ENCODE data around the gene SYK.

SYK gene

GRCh38 chr9:90861826-90862740, 60.5 kb downstream of the SYK start:
- no peak overlapping the region for H3K9ac ChIP-seq (ENCODE audit: low read length)
- H3K4me1 ChIP-seq (ENCODE audit: control insufficient read depth, insufficient read depth, low read length): no peaks in the 10 kb centered on the region
- no peaks in the 10 kb centered on the region for H3K36me3 ChIP-seq (ENCODE audit: control insufficient read depth, insufficient read depth, low read length)
- no peak overlapping the region for H3K4me3 ChIP-seq (ENCODE audit: low read length)
- no peaks in the 10 kb centered on the region for H3K27me3 ChIP-seq (ENCODE audit: control insufficient read depth, insufficient read depth, low read length)
- H3K27ac ChIP-seq (ENCODE audit: low read depth, low read length): no peak overlapping the region

DNA sequence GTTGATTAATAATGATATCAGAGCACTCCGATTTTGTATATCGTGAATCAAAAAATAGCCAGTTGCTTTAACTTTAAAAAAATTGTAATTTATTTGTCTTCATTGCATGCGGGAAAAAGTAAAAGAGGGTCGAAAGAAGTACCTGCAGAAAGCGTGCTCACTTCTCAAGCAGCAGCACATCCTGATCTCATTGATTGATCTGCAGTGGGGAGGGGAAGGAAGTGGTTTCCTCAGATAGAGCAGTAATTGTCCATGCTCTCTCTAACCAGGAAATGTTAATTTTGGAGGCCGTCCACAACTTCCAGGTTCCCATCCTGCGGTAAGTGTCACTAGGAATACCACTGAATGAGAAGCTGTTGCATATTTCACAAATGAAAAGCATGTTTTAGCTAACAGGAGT, 63.2 kb downstream of the SYK start:
- H3K4me3 ChIP-seq (ENCODE audit: low read length): no peak overlapping the region
- H3K9ac ChIP-seq (ENCODE audit: low read length): no peak overlapping the region
- no peak overlapping the region for H3K27ac ChIP-seq (ENCODE audit: low read depth, low read length)
- H3K27me3 ChIP-seq (ENCODE audit: control insufficient read depth, insufficient read depth, low read length): no peaks in the 10 kb centered on the region
- H3K4me1 ChIP-seq (ENCODE audit: control insufficient read depth, insufficient read depth, low read length): no peaks in the 10 kb centered on the region
- H3K36me3 ChIP-seq (ENCODE audit: control insufficient read depth, insufficient read depth, low read length): no peaks in the 10 kb centered on the region

DNA sequence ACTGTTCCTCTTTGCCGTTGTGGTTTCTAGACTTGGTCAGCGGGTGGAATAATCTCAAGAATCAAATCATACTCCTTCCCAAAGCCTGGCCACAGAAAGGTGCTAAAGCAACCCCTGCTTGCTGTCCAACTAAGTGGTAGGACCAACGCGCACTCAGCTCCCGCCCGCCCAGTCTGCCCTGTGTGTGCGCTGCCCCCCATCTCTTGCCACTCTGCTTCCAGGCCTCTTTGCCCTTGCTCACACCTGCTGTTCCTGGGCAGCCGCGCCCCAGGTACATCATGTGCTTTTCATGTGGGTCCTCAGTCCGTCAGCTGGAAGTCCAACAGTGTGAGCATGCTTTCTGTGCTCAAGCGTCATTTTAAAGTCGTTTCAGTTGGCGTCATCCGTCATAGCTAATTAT, 65.5 kb downstream of the SYK start:
- Histone ChIP-seq H3K4me3 (ENCODE audit: low read length) (no peak overlapping the region), H3K27ac (ENCODE audit: low read depth, low read length) (no peak overlapping the region), H3K36me3 (ENCODE audit: control insufficient read depth, insufficient read depth, low read length) (no peaks in the 10 kb centered on the region), H3K9ac (ENCODE audit: low read length) (no peak overlapping the region), H3K27me3 (ENCODE audit: control insufficient read depth, insufficient read depth, low read length) (no peaks in the 10 kb centered on the region), H3K4me1 (ENCODE audit: control insufficient read depth, insufficient read depth, low read length) (no peaks in the 10 kb centered on the region)

- Histone ChIP-seq H3K27ac (ENCODE audit: low read depth, low read length) (no peak overlapping the region), H3K9ac (ENCODE audit: low read length) (no peak overlapping the region), H3K4me3 (ENCODE audit: low read length) (no peak overlapping the region), H3K4me1 (ENCODE audit: control insufficient read depth, insufficient read depth, low read length) (no peaks in the 10 kb centered on the region), H3K27me3 (ENCODE audit: control insufficient read depth, insufficient read depth, low read length) (no peaks in the 10 kb centered on the region), H3K36me3 (ENCODE audit: control insufficient read depth, insufficient read depth, low read length) (no peaks in the 10 kb centered on the region)
These were observed 66.9 kb downstream of the SYK start for GRCh38 chr9:90868555-90868954.

DNA sequence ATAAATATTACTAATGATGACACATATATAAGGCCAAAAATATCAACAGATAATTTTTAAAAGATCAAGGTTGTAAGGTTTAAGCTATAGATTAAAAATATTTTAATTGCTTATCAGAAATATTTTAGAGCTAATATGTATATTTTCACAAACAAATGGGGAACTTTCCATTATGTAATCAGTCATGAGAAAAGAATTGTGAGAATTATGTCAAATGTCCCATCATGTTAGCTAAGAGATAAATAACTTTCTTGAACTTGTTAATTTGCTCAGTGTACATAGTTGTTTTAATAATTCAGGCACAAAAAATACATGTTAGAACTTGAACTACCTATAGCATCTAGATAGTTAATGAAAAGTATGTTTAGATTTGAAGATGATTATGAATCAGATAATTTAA, 67.7 kb downstream of the SYK start:
- Histone ChIP-seq H3K4me1 (ENCODE audit: control insufficient read depth, insufficient read depth, low read length) (no peaks in the 10 kb centered on the region), H3K36me3 (ENCODE audit: control insufficient read depth, insufficient read depth, low read length) (no peaks in the 10 kb centered on the region), H3K27me3 (ENCODE audit: control insufficient read depth, insufficient read depth, low read length) (no peaks in the 10 kb centered on the region), H3K4me3 (ENCODE audit: low read length) (no peak overlapping the region), H3K27ac (ENCODE audit: low read depth, low read length) (no peak overlapping the region), H3K9ac (ENCODE audit: low read length) (no peak overlapping the region)

DNA sequence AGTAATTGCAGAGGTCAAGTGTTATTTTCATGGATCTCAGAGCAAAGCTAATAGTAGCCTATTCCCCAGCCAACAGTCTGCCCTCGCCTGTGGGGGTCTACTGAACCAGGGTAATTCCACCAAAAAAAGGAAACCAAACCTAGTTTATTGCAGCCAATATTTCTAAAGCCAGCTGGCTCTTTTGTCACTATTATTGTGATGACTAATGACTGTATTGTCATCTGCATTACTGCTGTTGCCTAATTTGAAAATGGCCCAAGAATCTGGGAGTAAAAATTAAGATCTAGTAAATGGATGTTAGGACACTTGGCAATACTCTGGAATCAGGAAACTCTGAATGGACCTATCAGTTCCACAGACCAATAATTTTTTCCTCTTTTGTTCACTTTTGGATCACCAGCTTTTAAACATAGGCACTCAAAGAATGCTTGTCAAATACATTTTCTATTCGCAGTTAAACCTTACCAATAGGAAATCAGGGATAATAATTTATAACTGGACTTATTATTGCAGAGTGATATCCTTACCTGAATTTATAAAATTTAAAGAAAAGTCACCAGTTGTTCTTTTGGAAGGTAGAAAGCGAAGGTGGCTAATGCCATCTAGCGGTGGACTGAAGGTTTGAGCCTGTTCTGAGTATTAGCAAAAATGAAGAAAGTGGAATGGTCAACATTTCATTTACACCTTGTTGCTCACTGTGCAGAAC, 69.2 kb downstream of the SYK start:
- Histone ChIP-seq H3K27ac (ENCODE audit: low read depth, low read length) (no peak overlapping the region), H3K9ac (ENCODE audit: low read length) (no peak overlapping the region), H3K4me3 (ENCODE audit: low read length) (no peak overlapping the region), H3K27me3 (ENCODE audit: control insufficient read depth, insufficient read depth, low read length) (no peaks in the 10 kb centered on the region), H3K36me3 (ENCODE audit: control insufficient read depth, insufficient read depth, low read length) (no peaks in the 10 kb centered on the region), H3K4me1 (ENCODE audit: control insufficient read depth, insufficient read depth, low read length) (no peaks in the 10 kb centered on the region)

GRCh38 chr9:90871327-90871935, 69.8 kb downstream of the SYK start:
- Histone ChIP-seq H3K9ac (ENCODE audit: low read length) (no peak overlapping the region), H3K27me3 (ENCODE audit: control insufficient read depth, insufficient read depth, low read length) (no peaks in the 10 kb centered on the region), H3K4me3 (ENCODE audit: low read length) (no peak overlapping the region), H3K36me3 (ENCODE audit: control insufficient read depth, insufficient read depth, low read length) (no peaks in the 10 kb centered on the region), H3K4me1 (ENCODE audit: control insufficient read depth, insufficient read depth, low read length) (no peaks in the 10 kb centered on the region), H3K27ac (ENCODE audit: low read depth, low read length) (no peak overlapping the region)

DNA sequence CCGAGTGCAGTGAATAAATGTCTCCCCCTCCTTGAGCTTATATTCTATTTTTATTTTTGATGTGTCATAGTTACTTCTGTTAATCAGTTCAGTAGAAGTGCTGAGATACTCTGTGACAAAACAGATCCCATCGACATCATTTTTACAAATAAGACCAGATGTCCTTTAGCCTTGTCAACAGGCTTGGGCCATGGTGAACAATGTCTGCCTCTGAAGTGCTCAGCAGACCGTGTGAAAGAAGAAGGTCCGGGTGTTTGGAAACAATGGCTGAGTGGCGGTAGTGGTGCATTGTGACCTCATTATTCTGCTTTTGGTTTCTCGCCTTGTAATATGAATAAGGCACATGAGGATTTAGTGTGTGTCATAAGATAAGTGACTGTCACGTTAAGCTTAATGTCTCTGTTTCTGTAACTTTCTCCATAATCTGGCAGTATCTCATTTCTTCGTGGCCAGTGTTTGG, 71.2 kb downstream of the SYK start:
- Histone ChIP-seq H3K4me1 (ENCODE audit: control insufficient read depth, insufficient read depth, low read length) (no peaks in the 10 kb centered on the region), H3K9ac (ENCODE audit: low read length) (no peak overlapping the region), H3K4me3 (ENCODE audit: low read length) (no peak overlapping the region), H3K27ac (ENCODE audit: low read depth, low read length) (no peak overlapping the region), H3K36me3 (ENCODE audit: control insufficient read depth, insufficient read depth, low read length) (no peaks in the 10 kb centered on the region), H3K27me3 (ENCODE audit: control insufficient read depth, insufficient read depth, low read length) (no peaks in the 10 kb centered on the region)

DNA sequence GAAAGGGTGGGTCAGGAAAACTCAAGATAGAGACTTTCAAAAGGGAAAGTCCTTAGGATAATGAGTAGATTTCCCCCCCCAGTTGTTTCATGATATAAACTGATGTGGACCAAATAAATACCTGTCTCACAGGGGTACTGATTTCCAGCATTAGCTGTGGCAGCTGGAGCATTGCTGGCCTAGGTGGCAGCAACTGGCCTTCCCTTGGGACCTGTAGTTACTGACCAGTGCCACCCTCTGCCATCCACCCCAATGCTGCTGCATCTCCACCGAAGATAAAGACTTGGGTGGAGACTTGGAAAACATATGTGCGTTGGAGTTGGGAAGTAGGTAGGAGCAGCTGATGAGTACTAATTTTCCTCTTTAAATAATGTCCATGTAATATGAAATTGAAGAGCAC, 71.8 kb downstream of the SYK start:
- Histone ChIP-seq H3K4me1 (ENCODE audit: control insufficient read depth, insufficient read depth, low read length) (no peaks in the 10 kb centered on the region), H3K4me3 (ENCODE audit: low read length) (no peak overlapping the region), H3K27ac (ENCODE audit: low read depth, low read length) (no peak overlapping the region), H3K9ac (ENCODE audit: low read length) (no peak overlapping the region), H3K36me3 (ENCODE audit: control insufficient read depth, insufficient read depth, low read length) (no peaks in the 10 kb centered on the region), H3K27me3 (ENCODE audit: control insufficient read depth, insufficient read depth, low read length) (no peaks in the 10 kb centered on the region)

DNA sequence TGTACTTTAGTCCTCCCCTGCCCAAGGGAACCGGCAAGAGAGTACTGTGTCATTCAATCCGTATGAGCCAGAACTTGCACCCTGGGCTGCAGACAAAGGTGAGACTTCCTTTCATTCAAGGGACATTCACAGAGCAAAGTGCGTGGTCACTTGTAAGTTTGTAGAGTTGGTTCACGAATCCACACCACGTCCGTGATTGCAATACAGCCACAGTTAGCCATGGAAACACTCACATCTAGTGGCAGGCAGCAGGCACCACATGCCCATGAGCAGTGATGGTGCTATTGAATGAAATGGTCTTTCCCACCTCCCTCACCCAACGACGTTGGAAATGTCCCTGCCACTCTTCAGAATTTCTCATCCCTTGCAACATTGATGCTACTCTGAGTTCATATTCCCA, 72.6 kb downstream of the SYK start:
- Histone ChIP-seq H3K27ac (ENCODE audit: low read depth, low read length) (no peak overlapping the region), H3K4me3 (ENCODE audit: low read length) (no peak overlapping the region), H3K36me3 (ENCODE audit: control insufficient read depth, insufficient read depth, low read length) (no peaks in the 10 kb centered on the region), H3K9ac (ENCODE audit: low read length) (no peak overlapping the region), H3K4me1 (ENCODE audit: control insufficient read depth, insufficient read depth, low read length) (no peaks in the 10 kb centered on the region), H3K27me3 (ENCODE audit: control insufficient read depth, insufficient read depth, low read length) (no peaks in the 10 kb centered on the region)

- H3K27me3 ChIP-seq (ENCODE audit: control insufficient read depth, insufficient read depth, low read length): no peaks in the 10 kb centered on the region
- H3K4me3 ChIP-seq (ENCODE audit: low read length): no peak overlapping the region
- H3K9ac ChIP-seq (ENCODE audit: low read length): no peak overlapping the region
- H3K4me1 ChIP-seq (ENCODE audit: control insufficient read depth, insufficient read depth, low read length): no peaks in the 10 kb centered on the region
- no peak overlapping the region for H3K27ac ChIP-seq (ENCODE audit: low read depth, low read length)
- peaks cover 14% of the 10 kb centered on the region for H3K36me3 ChIP-seq (ENCODE audit: control insufficient read depth, insufficient read depth, low read length)
These were observed 76.9 kb downstream of the SYK start for GRCh38 chr9:90878562-90878961.

- no peak overlapping the region for H3K27ac ChIP-seq (ENCODE audit: low read depth, low read length)
- H3K4me3 ChIP-seq (ENCODE audit: low read length): no peak overlapping the region
- no peaks in the 10 kb centered on the region for H3K4me1 ChIP-seq (ENCODE audit: control insufficient read depth, insufficient read depth, low read length)
- no peak overlapping the region for H3K9ac ChIP-seq (ENCODE audit: low read length)
- peaks cover 14% of the 10 kb centered on the region for H3K36me3 ChIP-seq (ENCODE audit: control insufficient read depth, insufficient read depth, low read length)
- no peaks in the 10 kb centered on the region for H3K27me3 ChIP-seq (ENCODE audit: control insufficient read depth, insufficient read depth, low read length)
These were observed 78.4 kb downstream of the SYK start for GRCh38 chr9:90880066-90880465.

Measured in rectal smooth muscle tissue (tissue), 1 donor.